Measurements from ENCODE around the gene CCNA2.

Gene CCNA2

GRCh38 chr4:121823505-121824170 is at the start of gene CCNA2:
TSS of gene CCNA2 (minus strand) at chr4:121823883. CDS start at chr4:121823628, 255 bp downstream.
- DNase-seq = peak; percentile 87

GRCh38 chr4:121869841-121870822 is 46.4 kb upstream of the CCNA2 start, which contains the start of gene BBS7:
TSS of gene BBS7 (minus strand) at chr4:121870474. CDS start at chr4:121870313, 161 bp downstream.
- peak; percentile 89 for DNase-seq

GRCh38 chr4:121863799-121864198 is 40.1 kb upstream of the CCNA2 start:
- peak; percentile 1 for DNase-seq

GRCh38 chr4:121861426-121861825 is 37.7 kb upstream of the CCNA2 start:
- DNase-seq = no peak

GRCh38 chr4:121860121-121860520 is 36.4 kb upstream of the CCNA2 start:
- DNase-seq = no peak

GRCh38 chr4:121851354-121851753 is 27.7 kb upstream of the CCNA2 start:
- DNase-seq = no peak

- no peak for DNase-seq
Observed at GRCh38 chr4:121846662-121847061, 23.0 kb upstream of the CCNA2 start.

GRCh38 chr4:121842862-121843261 is 19.2 kb upstream of the CCNA2 start:
- DNase-seq = no peak

- DNase-seq = no peak
Observed at GRCh38 chr4:121838136-121838535, 14.5 kb upstream of the CCNA2 start.

- DNase-seq = no peak
Observed at GRCh38 chr4:121829511-121829910, 5.8 kb upstream of the CCNA2 start.

GRCh38 chr4:121827853-121828252 is 4.2 kb upstream of the CCNA2 start:
- DNase-seq = no peak

- DNase-seq = no peak
Observed at GRCh38 chr4:121824950-121825349, 1.3 kb upstream of the CCNA2 start.

- DNase-seq = no peak
Observed at GRCh38 chr4:121824171-121824527, 466 bp upstream of the CCNA2 start.

- DNase-seq = peak; percentile 0
Observed at GRCh38 chr4:121822796-121823504, 733 bp downstream of the CCNA2 start.

- DNase-seq = no peak
Observed at GRCh38 chr4:121822047-121822446, 1.6 kb downstream of the CCNA2 start.

- DNase-seq = no peak
Observed at GRCh38 chr4:121819216-121819965, 4.3 kb downstream of the CCNA2 start.

- DNase-seq = no peak
Observed at GRCh38 chr4:121818215-121818614, 5.5 kb downstream of the CCNA2 start.

- DNase-seq = no peak
Observed at GRCh38 chr4:121817701-121818100, 6.0 kb downstream of the CCNA2 start.

- no peak for DNase-seq
Observed at GRCh38 chr4:121817006-121817405, 6.7 kb downstream of the CCNA2 start.

GRCh38 chr4:121814756-121815155 is 8.9 kb downstream of the CCNA2 start:
- no peak for DNase-seq

- no peak for DNase-seq
Observed at GRCh38 chr4:121811122-121811521, 12.6 kb downstream of the CCNA2 start.

GRCh38 chr4:121806411-121806810 is 17.3 kb downstream of the CCNA2 start:
- no peak for DNase-seq

GRCh38 chr4:121801715-121802075 is 22.0 kb downstream of the CCNA2 start:
- no peak for DNase-seq
